A549 (cell line): ENCODE results near the gene KCNG2. TPM values are rescaled to one million over a fixed set of nuclear protein-coding genes. Genes with fewer than 3 reads are reported as not detected.

Experiments
- ATAC-seq, 2 experiments: fragments of 200-7000 bp in 1 of 2; fragments of >200 bp in 1 of 2; cut with Nextera tagmentation in 1 of 2; cut with Tn5 transposase in 1 of 2; 3 replicates each; pipeline versions ENCODE4 v1.8.0 to v1.9.1; 2018 to 2020; ENCODE audit warnings: mild to moderate bottlenecking in 1 of 2, moderate library complexity in 1 of 2
- CTCF ChIA-PET: fragments of 300-600 bp; sonication (Branson Sonifier 250); formaldehyde crosslinking; extraction: SDS; loops from one replicate; lab custom pipeline; 2021; ENCODE audit warnings: antibody characterized with exemption, inconsistent platforms; lab: Yijun Ruan, JAX
- POLR2A ChIA-PET: fragments of 350-600 bp; formaldehyde crosslinking; extraction: SDS; loops from one replicate; lab custom pipeline; 2021; ENCODE audit warnings: antibody characterized with exemption, inconsistent platforms; lab: Yijun Ruan, JAX
- DNase-seq, 2 experiments: peaks; one replicate each; pipeline versions ENCODE4 v3.0.0 to v3.0.0-alpha.2; 2011 to 2016; ENCODE audit warnings: low read depth in 1 of 2, low spot score in 1 of 2
- FAIRE-seq: peaks from 2 replicates; lab custom pipeline; 2011; peaks lifted over from hg19 to GRCh38; lab: Jason Lieb, UNC
- H3K27ac ChIP-seq, 2 experiments: fragments of >200 bp; sonication (Bioruptor Twin); formaldehyde crosslinking; 3 replicates each; pipeline ENCODE4 v1.5.1; 2016 to 2017
- H3K4me1 ChIP-seq: fragments of >200 bp; sonication (Bioruptor Twin); formaldehyde crosslinking; 3 replicates; pipeline ENCODE4 v1.6.1; 2016
- H3K4me2 ChIP-seq: fragments of >200 bp; sonication (Bioruptor Twin); formaldehyde crosslinking; 3 replicates; pipeline ENCODE4 v1.6.1; 2016
- H3K4me3 ChIP-seq: fragments of >200 bp; sonication (Bioruptor Twin); formaldehyde crosslinking; 3 replicates; pipeline ENCODE4 v1.5.1; 2016
- H3K9me3 ChIP-seq: fragments of >200 bp; sonication (Bioruptor Twin); formaldehyde crosslinking; 3 replicates; pipeline ENCODE4 v1.6.1; 2016
- CBX8 ChIP-seq: fragments of 200-600 bp; sonication (generic); IDR thresholded peaks from 2 replicates; pipeline ENCODE4 v1.6.1; 2016
- CTCF ChIP-seq: fragments of >200 bp; sonication (Bioruptor Twin); formaldehyde crosslinking; IDR thresholded peaks from 3 replicates; pipeline ENCODE4 v1.5.1; 2016
- EP300 ChIP-seq, 2 experiments: fragments of >200 bp; sonication (Bioruptor Twin); formaldehyde crosslinking; IDR thresholded peaks; 2 replicates in 1 of 2; 3 replicates in 1 of 2; pipeline ENCODE4 v1.6.1; 2016 to 2017
- ESRRA ChIP-seq: fragments of 150-350 bp; IDR thresholded peaks from 2 replicates; pipeline ENCODE4 v1.6.1; 2014; ENCODE audit warnings: mild to moderate bottlenecking, low read length, borderline replicate concordance
- FOSL2 ChIP-seq, 2 experiments: fragments of 450-650 bp in 1 of 2; fragments of >200 bp in 1 of 2; sonication (Bioruptor Twin) in 1 of 2; formaldehyde crosslinking; IDR thresholded peaks; 2 replicates each; pipeline versions ENCODE4 v1.5.0 to v1.6.1; 2016 to 2020; ENCODE audit warnings: mild to moderate bottlenecking in 1 of 2, moderate library complexity in 1 of 2
- HEYL ChIP-seq: fragments of 250-450 bp; sonication (Bioruptor Pico); IDR thresholded peaks from 2 replicates; pipeline ENCODE4 v1.8.0; 2021; ENCODE audit warnings: mild to moderate bottlenecking, moderate library complexity
- HOXB13 ChIP-seq: fragments of 250-450 bp; sonication (Bioruptor Pico); IDR thresholded peaks from 2 replicates; pipeline ENCODE4 v1.5.0; 2020; ENCODE audit warnings: low read depth, mild to moderate bottlenecking, moderate library complexity
- HOXB5 ChIP-seq: fragments of 250-450 bp; sonication (Bioruptor Pico); IDR thresholded peaks from 2 replicates; pipeline ENCODE4 v1.5.0; 2020; ENCODE audit warnings: mild to moderate bottlenecking, moderate library complexity
- JUN ChIP-seq, 2 experiments: fragments of >200 bp; sonication (Bioruptor Twin); formaldehyde crosslinking; IDR thresholded peaks; 2 replicates in 1 of 2; 3 replicates in 1 of 2; pipeline ENCODE4 v1.6.1; 2016 to 2017
- MAZ ChIP-seq: fragments of 150-350 bp; IDR thresholded peaks from 2 replicates; pipeline ENCODE4 v1.6.1; 2014; ENCODE audit warnings: antibody characterized with exemption, low read depth, low read length, borderline replicate concordance
- NFE2L2 ChIP-seq: fragments of 150-350 bp; conservative IDR thresholded peaks from 2 replicates; pipeline ENCODE4 v1.6.1; 2014; ENCODE audit warnings: low read length
- NPAS2 ChIP-seq: fragments of 250-450 bp; sonication (Bioruptor Pico); IDR thresholded peaks from 2 replicates; pipeline ENCODE4 v1.8.0; 2022; ENCODE audit warnings: mild to moderate bottlenecking, moderate library complexity, borderline replicate concordance
- POLR2A ChIP-seq: IDR thresholded peaks from 2 replicates; pipeline ENCODE4 v1.6.1; 2012; ENCODE audit warnings: mild to moderate bottlenecking, low read length
- RAD21 ChIP-seq, 2 experiments: fragments of >200 bp in 1 of 2; sonication (Bioruptor Twin) in 1 of 2; formaldehyde crosslinking in 1 of 2; IDR thresholded peaks in 1 of 2; conservative IDR thresholded peaks in 1 of 2; 2 replicates in 1 of 2; 3 replicates in 1 of 2; pipeline ENCODE4 v1.6.1; 2012 to 2018; ENCODE audit warnings: inconsistent platforms in 1 of 2
- RARB ChIP-seq: fragments of 250-450 bp; sonication (Bioruptor Pico); IDR thresholded peaks from 2 replicates; pipeline ENCODE4 v1.8.0; 2021; ENCODE audit warnings: mild to moderate bottlenecking, moderate library complexity
- RFX5 ChIP-seq: fragments of 450-650 bp; IDR thresholded peaks from 2 replicates; pipeline ENCODE4 v1.7.1; 2014; ENCODE audit warnings: antibody characterized with exemption, mild to moderate bottlenecking, moderate library complexity
- SMC3 ChIP-seq: fragments of >200 bp; sonication (Bioruptor Twin); formaldehyde crosslinking; IDR thresholded peaks from 3 replicates; pipeline ENCODE4 v1.6.1; 2018; ENCODE audit warnings: inconsistent platforms
- SREBF2 ChIP-seq: fragments of 450-650 bp; IDR thresholded peaks from 2 replicates; pipeline ENCODE4 v1.6.1; 2014; ENCODE audit warnings: mild to moderate bottlenecking, moderate library complexity
- ZC3H11A ChIP-seq: fragments of 450-650 bp; IDR thresholded peaks from 2 replicates; pipeline ENCODE4 v1.6.1; 2014; ENCODE audit warnings: antibody characterized with exemption, mild to moderate bottlenecking
- ZSCAN20 ChIP-seq: fragments of 250-450 bp; sonication (Bioruptor Pico); IDR thresholded peaks from 2 replicates; pipeline ENCODE4 v1.8.0; 2022; ENCODE audit warnings: mild to moderate bottlenecking, moderate library complexity
- WGBS: methylation state at CpG from one replicate; pipeline ENCODE4 v1.1.6; 2017; ENCODE audit errors: missing lambda C conversion rate; 5-methylcytosine and 5-hydroxymethylcytosine counted together
- polyA plus RNA-seq, 4 experiments: library from polyadenylated mRNA; depleted of rRNA in 3 of 4; stranded (reverse); fragments of >200 nt; fragmentation: RNase III in 1 of 4; extraction: RNeasy Plus Mini Kit Qiagen cat#74134 plus additional on column Dnase treatment in 1 of 4; gene quantifications; 2 replicates in 3 of 4; 3 replicates in 1 of 4; pipeline ENCODE4 v1.2.3, GENCODE V29; 2011 to 2017
- TF ChIP-seq, protein P1 (sequence below): fragments of 150-350 bp; IDR thresholded peaks from 2 replicates; pipeline ENCODE4 v1.6.1; 2014; ENCODE audit warnings: low read depth, mild to moderate bottlenecking, low read length

KCNG2 gene
- polyA plus RNA-seq, 2 of the 4 experiments (the other 2 are of a cell fraction), result not detected

DNA sequence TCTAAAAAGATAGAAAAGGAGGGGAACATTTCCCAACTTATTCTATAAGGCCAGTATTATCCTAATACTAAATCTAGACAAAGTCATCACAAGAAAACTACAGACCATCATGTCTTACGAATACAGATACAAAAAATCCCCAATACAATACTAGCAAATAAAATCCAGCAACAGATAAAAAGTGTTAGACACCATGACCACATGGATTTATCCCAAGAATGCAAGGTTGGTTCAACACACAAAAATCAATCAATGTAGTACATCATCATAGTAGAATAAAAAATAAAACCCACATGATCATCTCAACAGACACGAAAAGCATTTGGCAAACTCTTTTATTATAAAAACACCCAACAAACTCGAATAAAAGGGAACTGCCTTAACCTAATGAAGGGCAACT, 135.2 kb downstream of the KCNG2 start:
- ChIA-PET CTCF (no interaction called here), POLR2A (no interaction called here)
- peaks cover 41% of the 10 kb centered on the region for H3K9me3 ChIP-seq
- no peak for FAIRE-seq
- 60% methylated on average over 3 of the region's 3 CpGs for WGBS
- no peak for ATAC-seq
- no peak for TF ChIP-seq ESRRA
- TF ChIP-seq SMC3, result no peak
- no peak for TF ChIP-seq HOXB13 (CRISPR knock-in tag)
- no peak overlapping the region for H3K4me3 ChIP-seq
- H3K4me1 ChIP-seq, result no peaks in the 10 kb centered on the region
- H3K4me2 ChIP-seq, result no peak overlapping the region
- DNase-seq, result no peak
- no peak overlapping the region for H3K27ac ChIP-seq

GRCh38 chr18:79933765-79934164, 136.0 kb downstream of the KCNG2 start:
- no peak for TF ChIP-seq JUN (IDR thresholded peaks at IDR 0.05)
- TF ChIP-seq MAZ, result no peak
- no peak for TF ChIP-seq HOXB5 (CRISPR knock-in tag)
- TF ChIP-seq POLR2A, result no peak
- TF ChIP-seq RAD21 (conservative IDR thresholded peaks at IDR 0.05 in 1 of 2, IDR thresholded peaks at IDR 0.05 in 1 of 2), result no peak
- TF ChIP-seq HEYL (CRISPR knock-in tag), result no peak
- TF ChIP-seq NPAS2, result no peak
- TF ChIP-seq CTCF, result no peak
- no peak for TF ChIP-seq FOSL2 (IDR thresholded peaks at IDR 0.05)
- TF ChIP-seq FOSL2 (CRISPR knock-in tag; IDR thresholded peaks at IDR 0.05), result no peak
- TF ChIP-seq ZC3H11A, result no peak
- TF ChIP-seq EP300 (IDR thresholded peaks at IDR 0.05), result no peak
- TF ChIP-seq HOXB13 (CRISPR knock-in tag), result no peak
- TF ChIP-seq SREBF2, result no peak
- TF ChIP-seq NFE2L2, result no peak
- TF ChIP-seq CBX8, result no peak
- TF ChIP-seq, protein P1, sequence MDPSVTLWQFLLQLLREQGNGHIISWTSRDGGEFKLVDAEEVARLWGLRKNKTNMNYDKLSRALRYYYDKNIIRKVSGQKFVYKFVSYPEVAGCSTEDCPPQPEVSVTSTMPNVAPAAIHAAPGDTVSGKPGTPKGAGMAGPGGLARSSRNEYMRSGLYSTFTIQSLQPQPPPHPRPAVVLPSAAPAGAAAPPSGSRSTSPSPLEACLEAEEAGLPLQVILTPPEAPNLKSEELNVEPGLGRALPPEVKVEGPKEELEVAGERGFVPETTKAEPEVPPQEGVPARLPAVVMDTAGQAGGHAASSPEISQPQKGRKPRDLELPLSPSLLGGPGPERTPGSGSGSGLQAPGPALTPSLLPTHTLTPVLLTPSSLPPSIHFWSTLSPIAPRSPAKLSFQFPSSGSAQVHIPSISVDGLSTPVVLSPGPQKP, result no peak
- TF ChIP-seq RFX5, result no peak
- no peak for TF ChIP-seq ZSCAN20 (CRISPR knock-in tag)
- WGBS, result 94% methylated on average over 6 of the region's 10 CpGs
- H3K27ac ChIP-seq, result no peak overlapping the region
- H3K4me3 ChIP-seq, result no peak overlapping the region
- H3K9me3 ChIP-seq, result peaks cover 36% of the 10 kb centered on the region
- no peak overlapping the region for H3K4me2 ChIP-seq
- CTCF ChIA-PET, result no interaction called here
- DNase-seq (no peak), ATAC-seq (no peak), FAIRE-seq (no peak)
- no peaks in the 10 kb centered on the region for H3K4me1 ChIP-seq
- POLR2A ChIA-PET, result no interaction called here

DNA sequence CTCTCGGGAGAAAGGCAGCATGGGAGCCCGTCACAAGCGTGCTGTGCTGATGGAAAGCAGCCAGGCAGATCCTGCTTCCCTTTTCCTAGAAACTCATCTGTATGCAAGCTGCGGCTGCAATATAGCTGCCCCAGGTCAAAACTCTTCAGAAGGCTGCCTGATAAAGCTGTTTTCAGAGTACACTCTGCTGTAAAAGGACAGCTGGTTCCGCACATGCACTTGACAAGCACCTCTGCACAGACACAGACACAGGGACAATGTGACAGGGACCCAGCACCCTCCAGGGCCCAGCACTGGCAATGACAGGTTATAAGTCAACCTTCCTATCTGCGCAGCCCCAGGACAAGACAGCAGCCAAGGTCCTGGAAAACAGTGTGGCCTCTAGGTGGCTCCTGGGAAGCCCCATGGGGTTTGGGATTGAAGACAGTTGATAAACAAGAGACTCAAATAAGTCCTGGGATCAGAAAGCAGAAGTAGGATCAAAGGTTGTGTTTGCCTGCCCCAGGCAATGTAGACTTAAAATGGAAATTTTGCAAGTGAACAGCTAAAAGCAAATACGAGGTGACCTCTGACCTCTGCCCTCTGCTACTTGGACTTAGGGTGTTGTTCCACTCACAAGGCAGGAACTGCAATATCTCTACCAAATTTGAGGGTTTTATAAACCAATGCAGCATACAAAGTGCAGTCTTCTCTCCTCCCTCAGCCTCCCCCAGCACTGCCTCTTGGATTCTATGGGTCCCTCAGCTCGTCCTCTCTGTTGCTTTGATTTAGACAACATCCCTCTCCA, 136.8 kb downstream of the KCNG2 start:
- Histone ChIP-seq H3K4me1 (no peaks in the 10 kb centered on the region), H3K4me2 (no peak overlapping the region), H3K4me3 (no peak overlapping the region), H3K9me3 (peaks cover 29% of the 10 kb centered on the region), H3K27ac (no peak overlapping the region)
- FAIRE-seq (no peak), DNase-seq (no peak), ATAC-seq (no peak)
- ChIA-PET CTCF (no interaction called here), POLR2A (no interaction called here)
- no peak for TF ChIP-seq RARB (CRISPR knock-in tag)
- no peak for TF ChIP-seq HEYL (CRISPR knock-in tag)
- WGBS, result 74% methylated on average over 7 of the region's 8 CpGs
